GM19035 (cell line): Measurements from ENCODE around the gene POU2AF3.

ENCODE experiments used
- ATAC-seq: cut with Tn5 transposase; IDR thresholded peaks from one replicate; pipeline ENCODE4 v1.9.1; 2021; ENCODE audit not compliant: unreplicated experiment

Gene POU2AF3

GRCh38 chr11:111327908-111328624 is 29.7 kb downstream of the POU2AF3 start:
- ATAC-seq = no peak

GRCh38 chr11:111329306-111330204 is 31.2 kb downstream of the POU2AF3 start:
- ATAC-seq = no peak

- ATAC-seq = no peak
Measured at GRCh38 chr11:111330234-111330893, 32.0 kb downstream of the POU2AF3 start.

- ATAC-seq = no peak
Measured at GRCh38 chr11:111331711-111332479, 33.5 kb downstream of the POU2AF3 start.

- no peak for ATAC-seq
Measured at GRCh38 chr11:111334532-111335502, 36.5 kb downstream of the POU2AF3 start.

GRCh38 chr11:111335549-111335948 is 37.2 kb downstream of the POU2AF3 start:
- ATAC-seq = no peak

- ATAC-seq = no peak
Measured at GRCh38 chr11:111336062-111336461, 37.7 kb downstream of the POU2AF3 start.

- no peak for ATAC-seq
Measured at GRCh38 chr11:111336582-111337256, 38.4 kb downstream of the POU2AF3 start.

GRCh38 chr11:111339758-111340388 is 41.5 kb downstream of the POU2AF3 start:
- no peak for ATAC-seq

GRCh38 chr11:111342329-111342728 is 44.0 kb downstream of the POU2AF3 start:
- no peak for ATAC-seq

GRCh38 chr11:111344032-111344431 is 45.7 kb downstream of the POU2AF3 start:
- no peak for ATAC-seq

- no peak for ATAC-seq
Measured at GRCh38 chr11:111347002-111347722, 48.8 kb downstream of the POU2AF3 start.

- ATAC-seq = no peak
Measured at GRCh38 chr11:111347723-111348115, 49.4 kb downstream of the POU2AF3 start.

GRCh38 chr11:111348147-111348546 is 49.8 kb downstream of the POU2AF3 start:
- no peak for ATAC-seq

- ATAC-seq = no peak
Measured at GRCh38 chr11:111349191-111349695, 50.9 kb downstream of the POU2AF3 start.

GRCh38 chr11:111350811-111351210 is 52.5 kb downstream of the POU2AF3 start:
- no peak for ATAC-seq

- no peak for ATAC-seq
Measured at GRCh38 chr11:111351374-111352055, 53.2 kb downstream of the POU2AF3 start.
